Esophagus (tissue), 2 donors: ENCODE results near the gene FEN1. TPM values are rescaled to one million over a fixed set of nuclear protein-coding genes. Genes with fewer than 3 reads are reported as not detected.

Experiments
- H3K27ac ChIP-seq, 2 donors: one replicate each; pipeline ENCODE4 v1.5.1; 2013; ENCODE audit warnings: low read depth in 2 of 2, mild to moderate bottlenecking in 2 of 2, inconsistent platforms in 1 of 2, low read length in 1 of 2, moderate library complexity in 1 of 2
- H3K27me3 ChIP-seq, 2 donors: one replicate each; pipeline ENCODE4 v1.6.1; 2013; ENCODE audit warnings: low read length in 2 of 2, control low read depth in 1 of 2, mild to moderate bottlenecking in 1 of 2; ENCODE audit not compliant: insufficient read depth in 2 of 2, control insufficient read depth in 1 of 2
- H3K36me3 ChIP-seq, 2 donors: one replicate each; pipeline ENCODE4 v1.6.1; 2013; ENCODE audit warnings: low read length in 1 of 2; ENCODE audit not compliant: control insufficient read depth in 2 of 2, insufficient read depth in 2 of 2
- H3K4me1 ChIP-seq, 2 donors: one replicate each; pipeline ENCODE4 v1.6.1; 2013; ENCODE audit warnings: low read length in 1 of 2; ENCODE audit not compliant: control insufficient read depth in 2 of 2, insufficient read depth in 2 of 2
- H3K4me3 ChIP-seq, 2 donors: one replicate each; pipeline ENCODE4 v1.5.1; 2013; ENCODE audit warnings: low read length in 2 of 2, mild to moderate bottlenecking in 2 of 2, low read depth in 1 of 2, moderate library complexity in 1 of 2
- H3K9me3 ChIP-seq, 2 donors: one replicate each; pipeline ENCODE4 v1.6.1; 2013; ENCODE audit warnings: mild to moderate bottlenecking in 2 of 2, low read depth in 1 of 2, low read length in 1 of 2, moderate library complexity in 1 of 2; ENCODE audit not compliant: control insufficient read depth in 2 of 2, insufficient read depth in 1 of 2
- WGBS, 2 donors: extraction: QIAGEN DNeasy Blood & Tissue Kit; methylation state at CpG; one replicate each; pipeline ENCODE4 v1.1.7; 2013; 5-methylcytosine and 5-hydroxymethylcytosine counted together
- polyA plus RNA-seq, 2 donors: library from polyadenylated mRNA; stranded (reverse); fragments of 200-250 nt; gene quantifications; one replicate each; pipeline ENCODE4 v1.2.3, GENCODE V29; 2013
- donor health status: healthy with polysubstance abuse.
- donor health status: Bipolar disorder and iron deficiency.

The FEN1 gene
- polyA plus RNA-seq, 2 donors = 8.1 to 19.6 TPM

DNA sequence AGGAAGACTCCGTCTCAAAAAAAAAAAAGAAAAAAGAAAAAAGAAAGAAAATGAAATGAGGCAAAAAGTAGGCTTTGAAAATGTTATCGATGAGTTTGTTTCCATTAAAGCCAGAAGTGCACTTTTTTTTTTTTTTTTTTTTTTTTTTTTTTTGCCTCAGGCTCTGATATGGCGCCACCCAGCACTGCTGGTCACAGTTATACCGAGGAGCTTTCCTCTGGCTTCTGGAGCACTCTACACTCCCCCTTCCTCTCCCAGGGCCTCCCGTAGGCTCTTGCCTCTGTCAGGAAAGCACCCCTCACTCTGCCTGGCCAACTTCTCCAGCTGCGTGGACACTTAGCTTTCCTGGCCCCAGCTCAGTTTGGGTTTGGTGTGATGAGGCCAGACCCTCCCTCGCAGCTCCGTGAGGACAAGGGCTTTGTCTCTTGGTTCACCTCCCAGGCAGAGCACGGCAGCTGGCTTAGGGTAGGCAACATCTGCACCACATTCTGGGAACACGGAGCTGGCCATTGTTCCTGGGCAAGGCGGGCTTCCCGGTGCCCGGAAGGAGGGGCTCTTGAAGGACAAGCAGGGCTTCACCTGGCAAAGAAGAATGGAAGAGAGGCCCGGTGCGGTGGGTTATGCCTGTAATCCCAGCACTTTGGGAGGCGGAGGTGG, 52.3 kb downstream of the FEN1 start:
- no peak overlapping the region for H3K4me3 ChIP-seq
- H3K36me3 ChIP-seq = peaks cover 0 to 18% of the 10 kb centered on the region in 2 donors
- WGBS, 2 donors = 82 to 83% methylated on average over 16 of the region's 16 CpGs
- H3K4me1 ChIP-seq = no peaks in the 10 kb centered on the region
- H3K9me3 ChIP-seq = no peaks in the 10 kb centered on the region
- H3K27me3 ChIP-seq = no peaks in the 10 kb centered on the region
- H3K27ac ChIP-seq = no peak overlapping the region

- no peak overlapping the region for H3K4me3 ChIP-seq
- peaks cover 0 to 11% of the 10 kb centered on the region in 2 donors for H3K36me3 ChIP-seq
- no peak overlapping the region for H3K27ac ChIP-seq
- no peaks in the 10 kb centered on the region for H3K27me3 ChIP-seq
- H3K4me1 ChIP-seq = no peaks in the 10 kb centered on the region
- WGBS, 2 donors = 85 to 86% methylated on average over 10 of the region's 10 CpGs
- no peaks in the 10 kb centered on the region for H3K9me3 ChIP-seq
These were observed 53.8 kb downstream of the FEN1 start for GRCh38 chr11:61846362-61847020.

Other genes starting within 250 kb of the FEN1 start
- gene SYT7, start 211.8 kb upstream of the FEN1 start, polyA plus RNA-seq = 1 to 10 TPM; 1.3 to 2.2 TPM
- gene DAGLA, start 112.5 kb upstream of the FEN1 start, polyA plus RNA-seq = 1 to 10 TPM; 1.7 to 5.0 TPM
- gene MYRF, start 40.3 kb upstream of the FEN1 start, polyA plus RNA-seq = 1 to 10 TPM in 1 of 2 donors, under 1 TPM in 1; 0.18 to 1.3 TPM
- 100 to 1,000 TPM in 1 of 2 donors, 10 to 100 TPM in 1; 90.3 to 142 TPM for gene TMEM258, start 312 bp upstream of the FEN1 start, polyA plus RNA-seq
- gene FADS1, start 24.1 kb downstream of the FEN1 start, polyA plus RNA-seq = 1 to 10 TPM; 1.1 to 1.6 TPM
- gene FADS2, start 35.4 kb downstream of the FEN1 start, polyA plus RNA-seq = 1 to 10 TPM; 5.1 to 8.7 TPM
- gene FADS3, start 98.6 kb downstream of the FEN1 start, polyA plus RNA-seq = 1 to 10 TPM; 7.2 to 9.8 TPM
- 1 to 10 TPM; 1.4 to 2.1 TPM for gene RAB3IL1, start 124.7 kb downstream of the FEN1 start, polyA plus RNA-seq
- gene BEST1, start 157.4 kb downstream of the FEN1 start, polyA plus RNA-seq = 1 to 10 TPM; 1.2 to 3.8 TPM
- 1,000 to 10,000 TPM; 3,491 to 8,500 TPM for gene FTH1, start 174.7 kb downstream of the FEN1 start, polyA plus RNA-seq